Heart right ventricle (tissue), 16 donors: ENCODE results near the gene FOXD1. TPM values are rescaled to one million over a fixed set of nuclear protein-coding genes. Genes with fewer than 3 reads are reported as not detected.
"Not testable (repeated sequence)": the region's sequence is repeated elsewhere in the genome, so short reads cannot be mapped to it uniquely, and the experiment has no call there.

Experiments used
- ATAC-seq, 8 donors: fragments of 200-7000 bp; cut with Tn5 transposase; one replicate each; pipeline ENCODE4 v1.9.1; 2020; ENCODE audit warnings: mild to moderate bottlenecking in 8 of 8, moderate library complexity in 8 of 8, moderate number of reproducible peaks in 1 of 8
- DNase-seq, 2 donors: peaks; one replicate each; pipeline ENCODE4 v3.0.0-alpha.2; 2020
- H3K27ac ChIP-seq, 10 donors: fragments of 200-600 bp; sonication (generic) in 2 of 10; one replicate each; pipeline versions ENCODE4 v1.5.0 to v1.8.0; 2020 to 2022; ENCODE audit warnings: mild to moderate bottlenecking in 3 of 10
- H3K27me3 ChIP-seq, 7 donors: fragments of 200-600 bp; one replicate each; pipeline ENCODE4 v1.8.0; 2021 to 2022; ENCODE audit warnings: mild to moderate bottlenecking in 2 of 7
- H3K36me3 ChIP-seq, 9 donors: fragments of 200-600 bp; sonication (generic) in 1 of 9; one replicate each; pipeline versions ENCODE4 v1.5.0 to v1.8.0; 2020 to 2022; ENCODE audit warnings: mild to moderate bottlenecking in 2 of 9
- H3K4me1 ChIP-seq, 9 donors: fragments of 200-600 bp; sonication (generic) in 1 of 9; one replicate each; pipeline versions ENCODE4 v1.5.0 to v1.8.0; 2020 to 2022; ENCODE audit warnings: mild to moderate bottlenecking in 4 of 9
- H3K4me3 ChIP-seq, 10 donors: fragments of 200-600 bp; sonication (generic) in 2 of 10; one replicate each; pipeline versions ENCODE4 v1.5.0 to v1.8.0; 2020 to 2022; ENCODE audit warnings: mild to moderate bottlenecking in 7 of 10, moderate library complexity in 2 of 10
- H3K9me3 ChIP-seq, 11 donors: fragments of 200-600 bp in 10 of 11; sonication (generic) in 2 of 11; one replicate each; pipeline versions ENCODE4 v1.5.0 to v1.8.0; 2013 to 2022; ENCODE audit warnings: mild to moderate bottlenecking in 2 of 11, control low read depth in 1 of 11, moderate library complexity in 1 of 11
- CTCF ChIP-seq, 9 donors: fragments of 200-600 bp; sonication (generic) in 2 of 9; IDR thresholded peaks; one replicate each; pipeline versions ENCODE4 v1.5.0 to v1.8.0; 2021 to 2022; ENCODE audit warnings: antibody characterized with exemption in 9 of 9, mild to moderate bottlenecking in 5 of 9, moderate library complexity in 1 of 9
- WGBS, 2 donors: extraction: QIAGEN DNeasy Blood & Tissue Kit; methylation state at CpG; one replicate each; pipeline ENCODE4 v1.1.7; 2013; ENCODE audit warnings: inconsistent platforms in 1 of 2; 5-methylcytosine and 5-hydroxymethylcytosine counted together
- intact Hi-C, 10 donors: fragments of 100-400 bp; cut with DNase I; formaldehyde crosslinking; loops; one replicate each; pipeline versions ENCODE4 v1.11.1 to v1.14.2; 2022
- polyA plus RNA-seq, 2 donors: library from polyadenylated mRNA; stranded (reverse); fragments of 200-250 nt; gene quantifications; one replicate each; pipeline ENCODE4 v1.2.3, GENCODE V29; 2013
- total RNA-seq, 10 donors: library from RNA; stranded (reverse); fragmentation: NEBNext Ultra II Directional in 3 of 10; extraction: Animal tissue kit (Norgen Biotek cat#: 25700) in 3 of 10; gene quantifications; one replicate each; pipeline versions ENCODE4 v1.2.1 to v1.2.4, GENCODE V29; 2021 to 2023
- donor health status: Arrhythmogenic right ventricular cardiomyopathy.
- donor health status: ischemic (EF 13 %, LVEDD 7.1; RV severe dilation, severe dysfunction).
- donor health status: healthy with polysubstance abuse.
- donor health status: DM: no; HTN: yes; CAD: no.
- donor health status: DM: no; HTN: no; CAD: no.
- donor health status: ischemic (EF 25% LVEDD 6.9; RV normal size, moderate dysfunction).
- donor health status: ischemic (EF 25% LVEDD 5.7; RV mildly dilated, moderate dysfunction).
- donor health status: healthy.
- donor health status: DM: yes; HTN: yes; CAD: no.
- donor health status: Ischemic cardiomyopathy.
- donor health status: ischemic (EF 35%, LVEDD 5.7; RV mildly dilated, moderate dysfunction).
- donor health status: nonischemic (EF 11% LVEDD 7.7; RV severe dilation, severe dysfunction).
- donor health status: DM: yes; HTN: yes; CAD: no.
- donor health status: PGD.
- donor health status: ischemic (EF 29% LVEDD 5.4; RV normal size, mild dysfunction).
- donor health status: nonischemic (EF 23%, LVEDD 6.1; RV moderate dilation, normal function).

FOXD1 gene
- total and polyA plus RNA-seq, 12 donors, result 0.07 to 0.15 (median 0.12) TPM; not detected in 7

- peaks cover 0 to 13% (median 4%) of the 10 kb centered on the region in 9 donors for H3K4me1 ChIP-seq
- peaks cover 0 to 4% (median 0%) of the 10 kb centered on the region in 11 donors for H3K9me3 ChIP-seq
- no peak for TF ChIP-seq CTCF (IDR thresholded peaks at IDR 0.05)
- H3K4me3 ChIP-seq, result no peak overlapping the region
- 63 to 68% methylated on average over 1 of the region's 1 CpG for WGBS, 2 donors
- H3K27me3 ChIP-seq, result peaks cover 0 to 59% (median 52%) of the 10 kb centered on the region in 7 donors
- intact Hi-C loops, result no loop called here
- no peak for DNase-seq
- no peak for ATAC-seq
- H3K27ac ChIP-seq, result no peak overlapping the region
- no peaks in the 10 kb centered on the region for H3K36me3 ChIP-seq
Measured at GRCh38 chr5:73460133-73460532, 11.6 kb upstream of the FOXD1 start.

- Histone ChIP-seq H3K36me3 (no peaks in the 10 kb centered on the region), H3K27ac (no peak overlapping the region), H3K27me3 (peaks cover 0 to 66% (median 60%) of the 10 kb centered on the region in 7 donors), H3K9me3 (peaks cover 0 to 4% (median 0%) of the 10 kb centered on the region in 11 donors), H3K4me3 (no peak overlapping the region), H3K4me1 (peaks cover 0 to 8% (median 1%) of the 10 kb centered on the region in 9 donors)
- WGBS, 2 donors, result 56 to 68% methylated on average over 1 of the region's 1 CpG
- intact Hi-C loops, result loop anchor here in 2 of 10 donors (10.0 kb wide), 1 partner anchor 375 kb away; no protein-coding TSS in a partner anchor
- TF ChIP-seq CTCF (IDR thresholded peaks at IDR 0.05), result no peak
- DNase-seq (no peak), ATAC-seq (no peak)
Measured at GRCh38 chr5:73459366-73459765, 10.8 kb upstream of the FOXD1 start.

GRCh38 chr5:73456462-73456861 is 7.9 kb upstream of the FOXD1 start:
- H3K36me3 ChIP-seq, H3K27ac ChIP-seq, H3K9me3 ChIP-seq, H3K4me3 ChIP-seq, DNase-seq, ATAC-seq, H3K4me1 ChIP-seq: not testable (repeated sequence)
- intact Hi-C loops, result loop anchor here in 2 of 10 donors (10.0 kb wide), 1 partner anchor 372 kb away; no protein-coding TSS in a partner anchor
- WGBS, 2 donors, result 85 to 86% methylated on average over 1 of the region's 1 CpG
- peaks cover 10 to 93% (median 87%) of the 10 kb centered on the region in 7 donors for H3K27me3 ChIP-seq

- DNase-seq (no peak), ATAC-seq (peak in 1 of 8 donors; percentile 59)
- H3K4me3 ChIP-seq, result no peak overlapping the region
- peaks cover 3 to 16% (median 8%) of the 10 kb centered on the region in 9 donors for H3K4me1 ChIP-seq
- peaks cover 0 to 3% (median 0%) of the 10 kb centered on the region in 9 donors for H3K36me3 ChIP-seq
- no peak overlapping the region for H3K27ac ChIP-seq
- WGBS, 2 donors, result 42 to 46% methylated on average over 6 of the region's 6 CpGs
- peak; percentile 36 to 76 (median 66) for TF ChIP-seq CTCF (IDR thresholded peaks at IDR 0.05)
- peaks cover 0 to 4% (median 0%) of the 10 kb centered on the region in 11 donors for H3K9me3 ChIP-seq
- intact Hi-C loops, result loop anchor here in 6 of 10 donors (5.0 to 10.0 kb wide), 3 partner anchors 237 to 372 kb away; no protein-coding TSS in a partner anchor
- peaks cover 25 to 97% (median 95%) of the 10 kb centered on the region in 7 donors for H3K27me3 ChIP-seq
Measured at GRCh38 chr5:73454379-73455036, 5.9 kb upstream of the FOXD1 start.
